ENCODE results near the gene BTD.

The BTD gene

GRCh38 chr3:15665510-15666150, 64.1 kb downstream of the BTD start:
- no peak for DNase-seq (ENCODE audit: low read depth, low spot score)

GRCh38 chr3:15666277-15666676, 64.7 kb downstream of the BTD start:
- no peak for DNase-seq (ENCODE audit: low read depth, low spot score)

GRCh38 chr3:15667484-15667883, 65.9 kb downstream of the BTD start:
- peak; percentile 21 for DNase-seq (ENCODE audit: low read depth, low spot score)

- DNase-seq (ENCODE audit: low read depth, low spot score), result no peak
These were observed 72.0 kb downstream of the BTD start for GRCh38 chr3:15673536-15673935.

- DNase-seq (ENCODE audit: low read depth, low spot score), result no peak
These were observed 74.7 kb downstream of the BTD start for GRCh38 chr3:15676259-15676658.

GRCh38 chr3:15679306-15679705, 77.8 kb downstream of the BTD start:
- no peak for DNase-seq (ENCODE audit: low read depth, low spot score)

- DNase-seq (ENCODE audit: low read depth, low spot score), result no peak
These were observed 80.1 kb downstream of the BTD start for GRCh38 chr3:15681668-15682067.

GRCh38 chr3:15682561-15683185, 81.1 kb downstream of the BTD start:
- DNase-seq (ENCODE audit: low read depth, low spot score), result no peak

- DNase-seq (ENCODE audit: low read depth, low spot score), result no peak
These were observed 81.7 kb downstream of the BTD start for GRCh38 chr3:15683253-15683652.

GRCh38 chr3:15685927-15686326, 84.4 kb downstream of the BTD start:
- DNase-seq (ENCODE audit: low read depth, low spot score), result no peak

- DNase-seq (ENCODE audit: low read depth, low spot score), result no peak
These were observed 88.7 kb downstream of the BTD start for GRCh38 chr3:15690230-15690629.

- no peak for DNase-seq (ENCODE audit: low read depth, low spot score)
These were observed 89.2 kb downstream of the BTD start for GRCh38 chr3:15690748-15691147.

GRCh38 chr3:15693355-15693754, 91.8 kb downstream of the BTD start:
- DNase-seq (ENCODE audit: low read depth, low spot score), result no peak

GRCh38 chr3:15694628-15695027, 93.1 kb downstream of the BTD start:
- DNase-seq (ENCODE audit: low read depth, low spot score), result no peak
